GM19463 (cell line): ENCODE measurements around the gene GNG7.
"Not testable (repeated sequence)": the region's sequence is repeated elsewhere in the genome, so short reads cannot be mapped to it uniquely, and the experiment has no call there.

Experiments
- ATAC-seq: cut with Tn5 transposase; IDR thresholded peaks from one replicate; pipeline ENCODE4 v1.9.1; 2021; ENCODE audit warnings: mild to moderate bottlenecking, moderate library complexity; ENCODE audit not compliant: unreplicated experiment

GNG7 gene

DNA sequence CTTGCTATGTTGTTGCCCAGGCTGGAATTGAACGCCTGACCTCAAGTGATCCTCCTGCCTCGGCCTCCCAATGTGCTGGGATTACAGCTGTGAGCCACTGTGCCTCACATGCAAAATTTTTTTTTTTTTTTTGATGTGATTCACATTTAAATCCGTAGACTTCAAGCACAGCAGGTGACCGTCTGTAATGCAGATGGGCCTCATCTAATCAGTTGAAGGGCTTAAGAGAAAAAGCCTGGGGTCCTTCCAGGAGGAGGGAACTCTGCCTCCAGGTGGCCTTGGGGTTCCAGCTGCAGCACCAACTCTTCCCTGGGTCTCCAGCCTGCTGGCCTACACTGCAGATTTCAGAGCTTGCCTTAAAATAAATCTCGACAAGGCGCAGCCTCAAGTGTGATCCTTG lies 183.0 kb downstream of the GNG7 start:
- no peak for ATAC-seq

DNA sequence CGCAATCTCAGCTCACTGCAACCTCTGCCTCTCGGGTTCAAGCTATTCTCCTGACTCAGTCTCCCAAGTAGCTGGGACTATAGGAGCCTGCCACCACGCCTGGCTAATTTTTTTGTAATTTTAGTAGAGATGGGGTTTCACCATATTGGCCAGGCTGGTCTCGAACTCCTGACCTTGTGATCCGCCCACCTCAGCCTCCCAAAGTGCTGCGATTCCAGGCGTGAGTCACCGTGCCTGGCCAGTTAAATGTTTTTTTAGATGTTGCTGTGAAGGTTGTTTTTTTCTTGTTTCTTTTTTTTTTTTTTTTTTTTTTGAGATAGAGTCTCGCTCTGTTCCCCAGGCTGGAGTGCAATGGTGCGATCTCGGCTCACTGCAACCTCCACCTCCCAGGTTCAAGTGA lies 183.6 kb downstream of the GNG7 start:
- ATAC-seq: not testable (repeated sequence)

DNA sequence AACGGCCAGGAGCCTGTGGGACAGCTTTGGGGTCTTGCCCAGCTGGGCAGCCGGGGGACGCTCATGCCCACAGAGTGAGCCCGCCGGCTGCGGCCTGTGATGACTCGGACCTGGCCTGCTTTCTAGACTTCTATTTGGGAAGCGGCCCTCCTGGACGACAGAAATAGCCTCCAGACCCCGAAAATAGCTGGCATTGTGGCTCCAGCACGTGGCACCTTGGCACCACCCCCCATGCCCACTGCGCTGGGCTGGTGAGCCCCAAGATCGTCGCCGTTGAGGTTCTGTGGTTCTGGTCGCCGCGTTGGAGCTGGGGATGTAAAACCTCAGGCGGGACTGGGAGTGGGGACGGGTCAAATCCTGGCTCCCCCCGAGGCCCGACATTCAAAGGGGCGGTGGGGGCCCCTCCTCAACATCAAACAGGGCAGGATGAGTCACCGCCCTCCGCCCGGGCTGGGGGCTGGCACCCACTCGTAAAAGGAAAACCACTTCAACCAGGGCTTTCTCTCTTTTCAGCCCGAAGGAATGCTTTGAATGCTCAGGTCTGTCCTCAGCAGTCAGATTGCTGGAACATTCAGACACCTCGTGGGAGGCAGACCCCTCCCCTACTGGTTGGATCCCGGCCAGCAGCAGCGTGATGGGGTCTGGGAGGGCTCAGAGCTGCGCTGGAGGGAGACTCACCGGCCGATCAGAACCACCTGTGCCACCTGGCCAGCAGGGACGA lies 184.5 kb downstream of the GNG7 start:
- ATAC-seq: no peak

DNA sequence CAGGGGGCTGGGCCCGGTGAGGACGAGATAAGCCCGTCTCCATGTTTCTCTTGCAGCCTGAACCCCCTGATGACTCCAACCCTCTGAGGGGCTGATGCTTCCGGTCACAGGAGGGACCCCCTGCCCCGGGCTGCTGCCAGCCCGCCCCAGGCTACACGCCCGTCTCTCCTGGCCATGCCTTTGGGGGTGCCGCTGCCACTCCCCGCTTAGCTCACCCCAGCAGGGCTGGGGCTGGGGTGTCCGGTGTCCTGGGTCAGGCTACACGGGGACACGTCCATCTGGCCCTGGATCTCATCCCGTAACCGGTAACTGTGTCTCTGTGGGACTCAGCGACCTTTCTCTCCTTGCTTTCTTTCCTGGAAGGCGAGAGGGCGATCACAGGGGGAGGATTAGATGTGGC lies 185.8 kb downstream of the GNG7 start:
- ATAC-seq: no peak

DNA sequence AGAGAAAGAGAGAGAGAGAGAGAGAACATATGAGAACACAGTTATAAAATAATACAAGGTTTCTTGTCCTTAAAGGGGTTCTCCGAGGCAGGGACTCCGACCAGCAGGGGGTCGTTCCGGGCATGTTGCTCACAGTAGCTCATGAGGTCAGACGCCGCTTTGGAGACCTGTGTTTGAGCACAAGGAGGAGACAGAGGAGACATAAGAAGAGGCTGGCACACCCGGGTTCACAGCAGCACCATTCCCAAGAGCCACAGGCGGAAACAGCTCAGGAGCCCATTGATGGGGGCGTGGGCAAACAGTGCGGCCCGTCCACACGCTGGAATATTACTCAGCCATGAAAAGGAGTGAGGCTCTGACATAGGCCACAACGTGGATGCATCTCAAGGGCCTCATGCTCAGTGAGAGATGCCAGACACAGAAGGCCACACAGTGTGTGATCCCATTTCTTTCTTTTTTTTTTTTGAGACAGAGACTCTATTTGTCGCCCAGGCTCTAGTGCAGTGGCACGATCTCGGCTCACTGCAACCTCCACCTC lies 187.4 kb downstream of the GNG7 start:
- no peak for ATAC-seq

DNA sequence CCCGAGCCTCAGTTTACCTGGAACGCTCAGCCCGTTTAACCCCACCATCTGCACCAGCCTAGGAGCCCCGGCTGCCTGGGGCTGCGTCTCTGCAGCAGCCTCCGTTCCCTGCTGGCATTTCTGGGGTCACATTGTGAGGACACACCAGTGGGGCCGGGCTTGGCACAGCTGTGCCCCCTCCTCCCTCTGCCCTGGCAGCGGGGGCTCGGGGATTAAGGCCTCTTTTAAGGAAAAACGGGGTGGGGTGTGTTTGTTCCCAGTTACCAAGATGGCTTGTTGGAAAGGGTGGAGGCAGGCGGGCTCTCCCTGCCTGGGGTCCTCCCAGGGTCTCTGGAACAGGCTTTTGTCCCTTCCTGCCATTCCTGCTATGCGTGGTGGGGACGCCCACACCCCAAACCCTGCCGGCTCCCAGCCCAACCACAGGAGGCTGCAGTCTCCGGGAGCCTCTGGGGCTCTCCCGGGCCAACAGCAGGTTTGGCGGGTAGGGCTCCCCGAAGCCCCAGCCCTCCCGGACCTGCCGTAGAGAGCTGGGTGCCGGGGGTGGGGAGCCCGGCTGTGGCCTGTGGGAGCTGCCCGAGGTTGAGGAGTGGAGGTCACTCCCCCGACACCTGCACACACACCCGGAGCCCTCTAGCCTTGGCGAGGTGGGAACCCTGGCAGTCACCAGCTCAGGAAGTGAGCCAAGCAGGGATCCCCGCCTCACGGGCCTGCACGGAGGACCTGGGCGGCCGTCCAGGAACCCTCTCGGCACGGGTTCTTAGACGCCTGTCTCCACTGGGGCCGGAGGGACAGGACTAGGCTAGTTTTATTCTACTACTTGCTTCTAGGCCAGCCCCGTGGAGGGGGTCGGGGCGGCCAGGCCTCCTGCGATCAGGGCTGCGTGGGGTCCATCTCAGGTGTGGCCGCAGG lies 189.7 kb downstream of the GNG7 start:
- no peak for ATAC-seq

DNA sequence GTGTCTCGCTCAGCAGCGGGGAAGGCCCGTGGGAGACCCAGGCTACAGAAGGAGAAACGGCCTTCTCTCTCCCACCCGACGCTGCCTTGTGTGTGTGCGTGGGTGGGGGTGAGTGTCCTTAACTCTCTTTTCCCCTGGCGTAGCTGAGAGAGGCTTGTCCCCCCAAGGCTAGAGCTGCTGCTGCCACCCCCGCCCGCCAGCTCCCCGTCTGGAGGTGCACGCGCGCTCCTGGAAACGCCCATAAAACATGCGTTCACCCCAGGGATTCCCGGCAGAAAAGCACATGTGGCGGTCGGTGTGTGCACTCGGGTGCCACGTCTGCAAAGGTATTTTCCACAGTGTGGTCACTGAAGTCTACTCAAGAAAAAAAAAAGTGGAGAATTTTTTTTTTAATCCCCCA lies 190.5 kb downstream of the GNG7 start:
- ATAC-seq: no peak

DNA sequence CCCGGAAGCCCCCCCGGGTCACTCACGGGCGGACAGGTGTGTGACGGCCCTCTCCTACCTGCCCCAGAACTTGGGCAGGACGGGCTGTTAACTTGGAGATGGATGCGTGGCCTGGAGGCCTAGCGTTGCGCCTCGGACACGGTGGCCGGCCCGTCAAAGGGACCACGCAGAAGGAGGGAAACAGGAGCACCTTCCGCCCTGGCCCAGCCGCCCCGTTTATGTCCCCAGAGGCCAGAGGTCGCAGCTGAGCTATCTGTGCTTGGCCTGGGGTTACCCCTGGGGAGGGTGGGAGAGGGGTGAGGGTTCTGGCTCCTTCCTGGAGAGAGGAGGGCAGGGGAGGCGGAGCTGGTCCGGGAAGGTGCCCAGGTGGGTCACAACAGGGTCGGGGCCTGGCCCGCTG lies 190.9 kb downstream of the GNG7 start:
- ATAC-seq: no peak

DNA sequence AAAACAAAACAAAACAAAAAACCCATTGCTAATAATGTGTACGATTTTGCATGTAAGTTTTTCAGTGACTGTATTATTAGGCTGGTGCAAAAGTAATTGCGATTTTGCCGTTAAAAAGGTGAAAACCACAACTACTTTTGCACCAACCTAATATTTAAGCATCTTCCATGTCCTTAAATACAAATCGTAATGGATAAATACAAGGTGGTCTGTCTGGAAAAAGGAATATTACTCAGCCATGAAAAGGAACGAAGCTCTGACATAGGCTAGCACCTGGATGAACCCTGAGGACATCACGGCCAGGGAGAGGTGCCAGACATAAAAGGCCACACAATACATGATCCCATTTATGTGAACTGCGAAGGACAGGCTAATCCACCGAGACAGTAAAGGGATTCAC lies 193.4 kb downstream of the GNG7 start:
- no peak for ATAC-seq

DNA sequence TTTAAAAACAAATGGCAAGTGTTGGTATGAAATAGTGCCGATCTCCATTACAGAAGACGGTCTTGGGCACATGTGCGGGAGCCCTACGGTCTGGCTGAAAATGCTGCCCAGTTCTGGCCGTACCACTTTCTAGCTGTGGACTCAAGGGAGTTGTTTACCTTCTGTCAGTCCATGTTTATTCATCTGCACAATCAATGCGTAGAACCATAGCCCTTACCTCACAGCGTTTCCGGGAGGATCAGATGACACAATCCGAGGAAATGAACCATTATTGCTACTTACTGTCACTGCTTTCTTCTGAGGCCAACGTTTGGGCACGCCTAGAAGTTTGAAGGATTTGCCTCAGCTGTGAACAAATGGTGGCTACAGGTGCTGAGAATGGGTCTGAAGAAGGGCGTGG lies 195.4 kb downstream of the GNG7 start:
- no peak for ATAC-seq

DNA sequence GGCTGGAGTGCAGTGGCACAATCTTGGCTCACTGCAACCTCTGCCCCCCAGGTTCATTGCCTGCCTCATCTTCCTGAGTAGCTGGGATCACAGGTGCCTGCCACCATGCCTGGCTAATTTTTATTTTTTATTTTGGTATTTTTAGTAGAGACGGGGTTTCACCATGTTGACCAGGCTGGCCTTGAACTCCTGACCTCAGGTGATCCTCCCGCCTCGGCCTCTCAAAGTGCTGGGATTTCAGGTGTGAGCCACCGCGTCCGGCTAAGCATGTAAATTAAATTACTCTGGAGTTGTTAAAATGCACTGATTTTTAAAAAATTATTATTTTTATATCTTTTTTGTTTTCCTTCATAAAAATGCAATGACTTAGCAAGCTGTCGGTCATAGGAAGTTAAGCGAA lies 195.8 kb downstream of the GNG7 start:
- not testable (repeated sequence) for ATAC-seq

DNA sequence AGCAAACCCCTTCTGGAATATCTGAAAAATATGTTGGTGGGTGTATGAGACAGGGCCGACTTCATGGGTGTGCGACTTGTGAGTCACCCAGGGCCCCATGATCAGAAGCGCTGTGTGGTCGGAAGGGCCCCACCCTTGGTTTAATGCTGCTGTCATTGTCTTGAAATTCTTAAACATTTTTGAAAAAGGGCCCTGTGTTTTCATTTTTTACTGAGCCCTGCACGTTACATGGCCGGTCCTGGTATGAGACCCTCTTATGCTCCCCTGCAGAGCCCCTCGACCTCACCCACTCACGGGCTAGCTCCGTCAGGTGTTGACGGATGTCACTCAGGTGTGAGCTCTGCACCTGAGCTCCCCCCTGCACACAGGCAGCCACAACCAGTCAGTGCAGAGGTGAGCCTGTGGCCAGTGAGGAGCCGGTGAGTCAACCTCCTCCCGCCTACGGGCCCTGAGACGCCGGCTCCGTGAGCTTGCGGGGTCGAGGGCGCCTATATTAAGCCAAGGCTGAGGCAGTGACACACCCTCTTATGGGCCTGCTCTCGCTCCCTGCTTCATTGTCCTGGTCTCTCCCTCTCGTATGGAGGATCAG lies 198.9 kb downstream of the GNG7 start:
- no peak for ATAC-seq

DNA sequence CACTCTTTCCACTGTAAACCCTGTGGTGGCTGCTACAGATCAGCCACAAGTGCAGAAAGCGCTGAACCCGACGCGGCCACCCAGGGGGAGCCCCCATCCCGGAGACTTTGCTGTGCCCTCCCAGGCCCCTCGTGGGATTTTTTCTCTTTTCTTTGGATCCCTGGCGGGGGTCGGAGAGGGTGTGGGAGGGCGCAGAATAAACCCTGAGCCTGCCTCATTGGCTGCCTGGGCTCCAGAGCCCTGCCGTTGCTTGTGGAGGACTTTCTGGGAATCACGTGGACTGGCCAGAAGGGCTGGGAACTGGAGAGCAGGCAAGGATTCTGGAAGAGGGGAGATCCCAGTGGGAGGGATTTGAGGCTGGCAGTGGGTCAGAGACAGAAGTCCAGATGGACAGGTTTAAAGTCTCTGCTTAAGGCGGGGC lies 201.6 kb downstream of the GNG7 start:
- no peak for ATAC-seq

DNA sequence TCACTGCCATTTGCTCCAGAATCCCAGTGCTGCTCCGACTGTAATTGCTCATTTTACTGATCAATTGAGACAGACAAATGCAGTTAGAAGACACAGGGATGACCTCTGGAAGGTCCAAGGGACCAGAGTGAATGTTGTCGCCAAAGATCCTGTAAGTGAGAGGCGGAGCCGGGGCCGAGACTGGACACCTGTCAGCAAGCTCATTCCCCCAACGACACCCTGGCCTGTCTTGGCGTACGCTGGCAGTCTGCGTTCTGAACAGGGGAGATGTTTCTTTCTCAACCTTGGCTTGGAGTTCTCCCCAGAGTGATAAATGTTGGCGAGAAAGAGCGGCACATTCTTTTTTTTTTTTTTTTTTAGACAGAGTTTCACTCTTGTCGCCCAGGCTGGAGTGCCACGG lies 202.3 kb downstream of the GNG7 start:
- ATAC-seq: no peak

DNA sequence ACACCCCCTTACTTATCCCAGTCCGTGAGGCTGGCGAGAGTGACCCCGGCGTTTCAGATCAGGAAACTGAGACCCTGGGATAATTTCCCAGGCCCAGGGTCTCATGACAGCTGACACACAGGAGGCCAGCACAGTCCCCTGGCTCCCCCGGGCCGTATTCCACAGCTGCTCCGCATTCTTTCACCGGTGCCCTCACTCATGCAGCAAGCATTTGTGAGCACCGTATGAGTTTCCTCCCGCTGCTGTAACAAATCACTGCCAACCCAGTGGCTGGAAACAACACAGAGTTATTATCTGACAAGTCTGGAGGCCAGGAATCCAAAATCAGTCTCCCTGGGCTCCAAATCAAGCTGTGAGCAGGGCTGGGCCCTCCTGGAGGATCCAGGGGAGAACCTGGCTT lies 205.3 kb downstream of the GNG7 start:
- ATAC-seq: no peak

DNA sequence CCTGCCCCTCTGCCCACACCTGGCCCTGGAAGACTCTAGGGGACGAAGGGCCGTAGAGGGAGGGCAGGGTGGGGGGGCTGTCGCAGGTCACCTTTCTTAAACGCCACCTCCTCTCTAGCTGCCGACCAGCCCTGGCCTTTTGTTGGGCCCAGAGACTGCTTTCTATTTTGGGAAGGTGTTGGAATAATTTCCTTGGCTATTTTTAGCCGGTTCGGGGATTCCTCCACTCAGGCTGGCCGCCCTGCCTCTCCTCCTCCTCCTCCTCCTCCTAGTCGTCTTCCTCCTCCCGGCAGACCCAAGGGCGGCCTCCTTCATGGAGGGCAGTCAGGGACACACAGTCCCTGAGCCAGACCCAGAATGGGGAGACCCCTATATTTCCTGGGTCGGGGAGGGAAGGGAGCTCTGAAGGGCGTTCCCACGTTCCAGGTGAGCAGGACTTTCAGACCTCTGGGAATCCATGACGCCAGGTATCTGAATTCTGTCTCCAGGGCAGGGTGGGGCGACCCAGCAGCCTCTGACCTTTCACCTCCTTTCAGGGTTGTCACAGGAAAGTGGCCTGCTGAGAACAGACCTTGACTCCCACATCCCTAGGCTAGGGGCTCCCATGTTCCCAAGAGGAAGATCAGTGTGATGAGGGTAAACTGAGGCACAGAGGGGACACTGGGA lies 206.7 kb downstream of the GNG7 start:
- ATAC-seq: no peak

DNA sequence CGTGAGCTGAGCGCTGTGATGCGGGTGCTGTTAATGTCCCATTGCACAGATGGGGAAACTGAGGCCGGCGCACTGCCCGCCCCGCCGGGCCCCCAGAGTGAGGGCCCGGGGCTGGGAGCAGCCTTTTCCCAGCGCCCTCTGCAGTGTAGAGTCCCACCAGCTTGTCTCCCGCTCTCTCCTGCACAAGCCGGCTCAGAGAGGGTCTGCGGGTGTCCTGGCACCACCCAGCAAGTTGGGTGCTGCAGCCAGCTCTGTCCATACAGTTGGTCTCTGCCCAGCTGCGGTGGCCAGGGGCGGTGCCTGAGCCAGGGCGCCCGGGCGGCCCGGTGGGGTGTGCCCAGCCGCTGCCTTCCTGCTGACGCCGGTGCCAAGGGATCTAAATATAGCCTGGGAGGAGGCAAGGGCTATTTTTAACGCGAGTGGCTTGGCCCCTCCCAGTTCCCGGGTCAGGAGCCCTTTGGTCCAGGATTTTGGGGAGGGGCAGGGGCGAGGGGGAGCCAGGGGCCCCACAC lies 207.3 kb downstream of the GNG7 start:
- no peak for ATAC-seq

DNA sequence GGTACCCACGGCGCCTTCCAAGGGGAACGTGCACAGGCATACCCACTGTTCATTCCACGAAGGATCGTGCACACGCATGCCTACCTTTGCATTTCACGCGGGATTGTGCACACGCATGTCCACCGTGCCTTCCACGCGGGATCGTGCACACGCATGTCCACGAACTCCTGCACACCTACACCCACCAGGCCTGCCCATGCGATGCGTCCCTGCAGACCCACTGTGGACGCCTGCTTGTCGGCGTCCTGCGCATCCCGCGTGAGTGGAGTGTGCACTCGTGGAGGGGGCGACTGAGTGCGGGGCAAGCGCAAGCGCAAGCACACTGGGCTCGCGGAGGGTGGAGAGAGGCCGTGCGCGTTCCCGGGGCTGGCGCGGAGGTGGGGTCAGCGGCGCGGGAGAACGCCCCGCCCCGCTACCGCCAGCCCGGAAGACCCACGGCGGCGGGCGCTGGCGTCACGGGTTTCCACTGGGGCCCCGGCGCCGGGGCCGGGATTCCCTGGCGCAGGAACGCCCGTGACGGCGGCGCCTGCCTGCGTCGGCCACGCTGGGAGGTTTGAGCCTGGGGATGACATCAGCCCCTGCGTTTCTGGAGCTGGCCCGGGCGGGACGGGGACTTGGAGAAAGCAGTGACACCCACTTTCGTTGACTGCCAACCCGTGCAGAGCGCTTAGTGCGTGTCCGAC lies 207.9 kb downstream of the GNG7 start:
- no peak for ATAC-seq

DNA sequence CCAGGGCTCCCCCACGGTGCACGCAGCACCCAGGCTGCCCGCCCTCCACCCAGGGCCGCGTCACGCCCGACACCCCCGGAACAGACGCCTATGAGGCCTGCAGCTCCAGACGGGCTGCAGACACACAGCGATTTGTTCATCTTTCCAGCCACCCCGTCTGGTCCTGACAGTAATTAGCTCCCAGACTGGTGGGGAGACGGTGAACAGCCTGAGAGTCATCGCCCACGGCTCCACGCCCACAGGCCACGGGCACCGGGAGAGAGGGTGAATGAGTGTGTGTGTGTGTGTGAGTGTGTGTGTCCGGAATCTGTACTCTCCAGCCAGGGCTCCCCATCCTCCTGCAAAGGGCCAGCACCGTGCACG lies 208.4 kb downstream of the GNG7 start:
- no peak for ATAC-seq

DNA sequence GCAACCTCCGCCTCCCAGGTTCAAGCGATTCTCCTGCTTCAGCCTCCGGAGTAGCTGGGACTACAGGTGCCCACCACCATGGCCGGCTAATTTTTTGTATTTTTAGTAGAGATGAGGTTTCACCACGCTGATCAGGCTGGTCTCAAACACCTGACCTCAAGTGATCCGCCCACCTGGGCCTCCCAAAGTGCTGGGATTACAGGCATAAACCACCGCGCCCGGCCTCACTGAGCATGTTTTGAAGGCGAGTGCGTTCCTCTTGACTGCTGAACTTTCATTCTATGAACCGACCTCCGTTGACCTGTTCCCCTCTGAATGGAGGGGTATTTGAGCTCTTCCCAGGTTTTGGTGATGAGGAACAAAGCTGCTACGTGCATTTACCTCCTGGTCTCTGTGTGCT lies 209.0 kb downstream of the GNG7 start:
- ATAC-seq: not testable (repeated sequence)
